CD1c-positive myeloid dendritic cell (primary cell): ENCODE measurements around the gene NFIL3.
"Not testable (repeated sequence)": the region's sequence is repeated elsewhere in the genome, so short reads cannot be mapped to it uniquely, and the experiment has no call there.

Experiments used
- DNase-seq: peaks from one replicate; pipeline ENCODE4 v3.0.0-alpha.2; 2016; ENCODE audit errors: extremely low spot score

NFIL3 gene

GRCh38 chr9:91395106-91395552, 28.5 kb downstream of the NFIL3 start:
- peak; percentile 77 for DNase-seq

GRCh38 chr9:91393826-91394225, 29.8 kb downstream of the NFIL3 start:
- DNase-seq = no peak

GRCh38 chr9:91392435-91392834, 31.2 kb downstream of the NFIL3 start:
- no peak for DNase-seq

GRCh38 chr9:91391818-91392217, 31.8 kb downstream of the NFIL3 start:
- no peak for DNase-seq

GRCh38 chr9:91391412-91391811, 32.2 kb downstream of the NFIL3 start:
- no peak for DNase-seq

- DNase-seq = not testable (repeated sequence)
Measured at GRCh38 chr9:91389686-91390085, 33.9 kb downstream of the NFIL3 start.

GRCh38 chr9:91386765-91387164, 36.9 kb downstream of the NFIL3 start:
- DNase-seq = no peak

- no peak for DNase-seq
Measured at GRCh38 chr9:91384954-91385353, 38.7 kb downstream of the NFIL3 start.

GRCh38 chr9:91383577-91383976, 40.1 kb downstream of the NFIL3 start:
- DNase-seq = no peak

GRCh38 chr9:91382298-91382697, 41.3 kb downstream of the NFIL3 start:
- no peak for DNase-seq

GRCh38 chr9:91379426-91379825, 44.2 kb downstream of the NFIL3 start:
- DNase-seq = peak; percentile 11

GRCh38 chr9:91378695-91379127, 44.9 kb downstream of the NFIL3 start:
- DNase-seq = no peak

GRCh38 chr9:91378054-91378453, 45.6 kb downstream of the NFIL3 start:
- not testable (repeated sequence) for DNase-seq

GRCh38 chr9:91376239-91376638, 47.4 kb downstream of the NFIL3 start:
- DNase-seq = no peak

- DNase-seq = peak; percentile 19
Measured at GRCh38 chr9:91374939-91375338, 48.7 kb downstream of the NFIL3 start.

- no peak for DNase-seq
Measured at GRCh38 chr9:91371894-91372293, 51.7 kb downstream of the NFIL3 start.

- DNase-seq = not testable (repeated sequence)
Measured at GRCh38 chr9:91370006-91370405, 53.6 kb downstream of the NFIL3 start.

- DNase-seq = no peak
Measured at GRCh38 chr9:91364702-91365101, 58.9 kb downstream of the NFIL3 start.

- DNase-seq = no peak
Measured at GRCh38 chr9:91364005-91364404, 59.6 kb downstream of the NFIL3 start.

- no peak for DNase-seq
Measured at GRCh38 chr9:91362051-91362611, 61.5 kb downstream of the NFIL3 start.

GRCh38 chr9:91361291-91362050, 62.2 kb downstream of the NFIL3 start, which contains the start of gene AUH:
TSS of gene AUH (minus strand) at chr9:91361918. CDS start at chr9:91361889, 29 bp downstream.
- DNase-seq = peak; percentile 91

- DNase-seq = peak; percentile 36
Measured at GRCh38 chr9:91360551-91361290, 62.9 kb downstream of the NFIL3 start.
